GM18873 (cell line): ENCODE results near the gene STAT5A.
"Not testable (repeated sequence)": the region's sequence is repeated elsewhere in the genome, so short reads cannot be mapped to it uniquely, and the experiment has no call there.

Experiments
- ATAC-seq: cut with Tn5 transposase; IDR thresholded peaks from one replicate; pipeline ENCODE4 v1.9.1; 2021; ENCODE audit warnings: mild to moderate bottlenecking, moderate library complexity, moderate number of reproducible peaks; ENCODE audit not compliant: unreplicated experiment, low FRiP score

The STAT5A gene

GRCh38 chr17:42305031-42305330, 16.7 kb downstream of the STAT5A start:
- ATAC-seq: not testable (repeated sequence)

GRCh38 chr17:42305543-42306384, 17.5 kb downstream of the STAT5A start:
- no peak for ATAC-seq

- ATAC-seq: no peak
Observed at GRCh38 chr17:42306385-42306667, 18.0 kb downstream of the STAT5A start.

- no peak for ATAC-seq
Observed at GRCh38 chr17:42307362-42307927, 19.1 kb downstream of the STAT5A start.

- no peak for ATAC-seq
Observed at GRCh38 chr17:42308446-42308845, 20.1 kb downstream of the STAT5A start.

- no peak for ATAC-seq
Observed at GRCh38 chr17:42309142-42309541, 20.8 kb downstream of the STAT5A start.

- no peak for ATAC-seq
Observed at GRCh38 chr17:42309986-42310786, 21.9 kb downstream of the STAT5A start.

- ATAC-seq: no peak
Observed at GRCh38 chr17:42310787-42311215, 22.5 kb downstream of the STAT5A start.

GRCh38 chr17:42311240-42312034, 23.1 kb downstream of the STAT5A start:
- no peak for ATAC-seq

GRCh38 chr17:42312035-42312284, 23.7 kb downstream of the STAT5A start:
- ATAC-seq: no peak

- no peak for ATAC-seq
Observed at GRCh38 chr17:42312285-42313130, 24.2 kb downstream of the STAT5A start.

- no peak for ATAC-seq
Observed at GRCh38 chr17:42313389-42313772, 25.1 kb downstream of the STAT5A start.

- ATAC-seq: no peak
Observed at GRCh38 chr17:42313773-42314566, 25.7 kb downstream of the STAT5A start.

GRCh38 chr17:42315402-42316156, 27.3 kb downstream of the STAT5A start:
- no peak for ATAC-seq

- no peak for ATAC-seq
Observed at GRCh38 chr17:42316755-42317154, 28.5 kb downstream of the STAT5A start.

GRCh38 chr17:42317266-42317845, 29.1 kb downstream of the STAT5A start:
- ATAC-seq: no peak

GRCh38 chr17:42317967-42318366, 29.7 kb downstream of the STAT5A start:
- not testable (repeated sequence) for ATAC-seq

- ATAC-seq: no peak
Observed at GRCh38 chr17:42321555-42321954, 33.3 kb downstream of the STAT5A start.
